ENCODE measurements around the gene RIMS4.

DNA sequence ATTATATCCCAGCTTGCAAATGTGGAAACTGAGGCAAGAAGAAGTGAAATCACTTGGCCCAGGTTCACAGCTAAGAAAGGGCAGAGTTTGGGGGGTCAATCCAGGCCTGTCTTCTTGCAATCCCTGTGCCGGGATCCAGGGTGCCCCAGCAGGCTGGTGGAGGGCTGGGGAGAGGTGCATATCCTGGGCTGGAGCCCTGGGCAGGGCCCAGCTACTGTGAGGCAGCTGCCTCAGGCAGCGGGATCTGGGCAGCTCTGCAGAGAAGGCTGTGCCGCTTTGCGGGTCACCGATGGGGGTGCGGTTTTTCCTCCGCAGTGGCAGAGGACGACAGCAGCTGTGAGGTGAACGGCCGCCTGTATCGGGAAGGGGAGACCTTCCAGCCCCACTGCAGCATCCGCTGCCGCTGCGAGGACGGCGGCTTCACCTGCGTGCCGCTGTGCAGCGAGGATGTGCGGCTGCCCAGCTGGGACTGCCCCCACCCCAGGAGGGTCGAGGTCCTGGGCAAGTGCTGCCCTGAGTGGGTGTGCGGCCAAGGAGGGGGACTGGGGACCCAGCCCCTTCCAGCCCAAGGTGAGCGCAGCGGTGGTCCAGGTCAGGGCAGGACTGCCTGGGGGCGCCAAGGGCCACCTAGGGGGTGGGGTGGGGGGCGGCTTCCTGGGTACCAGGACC lies 85.8 kb downstream of the RIMS4 start:
- TF ChIP-seq EZH2 (IDR thresholded peaks at IDR 0.05) (no peak), POLR2AphosphoS5 (IDR thresholded peaks at IDR 0.05; ENCODE audit: borderline replicate concordance, low read depth, low read length) (no peak)
